B cell (primary cell): ENCODE results near the gene GLB1L2.

Experiments
- EZH2 ChIP-seq: IDR thresholded peaks from 2 replicates; pipeline ENCODE4 v1.6.1; 2012; ENCODE audit warnings: borderline replicate concordance, low read depth, mild to moderate bottlenecking, moderate library complexity, low read length; ENCODE audit not compliant: insufficient read depth, poor library complexity, severe bottlenecking
- TF ChIP-seq, protein P1 (sequence below): fragments of 200-600 bp; IDR thresholded peaks from one replicate; pipeline ENCODE4 v1.8.0; 2022; ENCODE audit warnings: antibody characterized with exemption, mild to moderate bottlenecking

GRCh38 chr11:134397304-134398078, 65.7 kb downstream of the GLB1L2 start:
- TF ChIP-seq, protein P1, sequence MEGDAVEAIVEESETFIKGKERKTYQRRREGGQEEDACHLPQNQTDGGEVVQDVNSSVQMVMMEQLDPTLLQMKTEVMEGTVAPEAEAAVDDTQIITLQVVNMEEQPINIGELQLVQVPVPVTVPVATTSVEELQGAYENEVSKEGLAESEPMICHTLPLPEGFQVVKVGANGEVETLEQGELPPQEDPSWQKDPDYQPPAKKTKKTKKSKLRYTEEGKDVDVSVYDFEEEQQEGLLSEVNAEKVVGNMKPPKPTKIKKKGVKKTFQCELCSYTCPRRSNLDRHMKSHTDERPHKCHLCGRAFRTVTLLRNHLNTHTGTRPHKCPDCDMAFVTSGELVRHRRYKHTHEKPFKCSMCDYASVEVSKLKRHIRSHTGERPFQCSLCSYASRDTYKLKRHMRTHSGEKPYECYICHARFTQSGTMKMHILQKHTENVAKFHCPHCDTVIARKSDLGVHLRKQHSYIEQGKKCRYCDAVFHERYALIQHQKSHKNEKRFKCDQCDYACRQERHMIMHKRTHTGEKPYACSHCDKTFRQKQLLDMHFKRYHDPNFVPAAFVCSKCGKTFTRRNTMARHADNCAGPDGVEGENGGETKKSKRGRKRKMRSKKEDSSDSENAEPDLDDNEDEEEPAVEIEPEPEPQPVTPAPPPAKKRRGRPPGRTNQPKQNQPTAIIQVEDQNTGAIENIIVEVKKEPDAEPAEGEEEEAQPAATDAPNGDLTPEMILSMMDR, result no peak
- TF ChIP-seq EZH2, result no peak
